Breast epithelium (tissue), 3 donors: ENCODE results near the gene PATL2.

Source experiments
- CTCF ChIP-seq, 3 donors: fragments of 450-650 bp; IDR thresholded peaks; one replicate each; pipeline ENCODE4 v1.5.1; 2016 to 2017; ENCODE audit warnings: antibody characterized with exemption in 3 of 3, mild to moderate bottlenecking in 3 of 3, moderate library complexity in 3 of 3
- POLR2A ChIP-seq: fragments of 450-650 bp; IDR thresholded peaks from one replicate; pipeline ENCODE4 v1.6.1; 2016; ENCODE audit warnings: antibody characterized with exemption, mild to moderate bottlenecking, moderate library complexity

DNA sequence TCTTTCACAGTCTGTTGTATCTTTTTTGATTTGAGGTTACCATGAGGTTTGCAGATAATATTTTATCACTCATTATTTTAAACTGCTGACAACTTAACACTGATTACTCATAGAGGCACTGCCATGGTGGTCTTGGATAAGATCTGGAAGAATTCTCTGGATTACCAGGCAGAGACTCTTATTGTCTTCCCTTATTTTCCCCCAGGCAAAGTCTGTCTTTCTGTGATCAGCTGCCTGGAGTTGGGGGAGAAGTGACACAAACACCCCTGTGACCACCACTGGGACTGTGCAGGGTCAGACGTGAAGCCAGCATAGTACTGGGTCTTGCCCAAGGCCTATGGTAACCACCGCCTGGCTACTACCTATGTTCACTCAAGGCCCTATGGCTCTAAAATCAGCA is 4.7 kb downstream of the PATL2 start:
- TF ChIP-seq CTCF (IDR thresholded peaks at IDR 0.05) (no peak), POLR2A (no peak)
